ENCODE data around the gene OR11L1.

Gene OR11L1, protein sequence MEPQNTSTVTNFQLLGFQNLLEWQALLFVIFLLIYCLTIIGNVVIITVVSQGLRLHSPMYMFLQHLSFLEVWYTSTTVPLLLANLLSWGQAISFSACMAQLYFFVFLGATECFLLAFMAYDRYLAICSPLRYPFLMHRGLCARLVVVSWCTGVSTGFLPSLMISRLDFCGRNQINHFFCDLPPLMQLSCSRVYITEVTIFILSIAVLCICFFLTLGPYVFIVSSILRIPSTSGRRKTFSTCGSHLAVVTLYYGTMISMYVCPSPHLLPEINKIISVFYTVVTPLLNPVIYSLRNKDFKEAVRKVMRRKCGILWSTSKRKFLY

GRCh38 chr1:247841796-247842195 lies at the start of gene OR11L1:
OR11L1 (minus strand) TSS chr1:247841896; CDS start chr1:247841896, 0 bp downstream.
- no peak for DNase-seq

GRCh38 chr1:247884797-247885413 lies 43.2 kb upstream of the OR11L1 start:
- no peak for DNase-seq

GRCh38 chr1:247883346-247883745 lies 41.6 kb upstream of the OR11L1 start:
- DNase-seq: no peak

DNA sequence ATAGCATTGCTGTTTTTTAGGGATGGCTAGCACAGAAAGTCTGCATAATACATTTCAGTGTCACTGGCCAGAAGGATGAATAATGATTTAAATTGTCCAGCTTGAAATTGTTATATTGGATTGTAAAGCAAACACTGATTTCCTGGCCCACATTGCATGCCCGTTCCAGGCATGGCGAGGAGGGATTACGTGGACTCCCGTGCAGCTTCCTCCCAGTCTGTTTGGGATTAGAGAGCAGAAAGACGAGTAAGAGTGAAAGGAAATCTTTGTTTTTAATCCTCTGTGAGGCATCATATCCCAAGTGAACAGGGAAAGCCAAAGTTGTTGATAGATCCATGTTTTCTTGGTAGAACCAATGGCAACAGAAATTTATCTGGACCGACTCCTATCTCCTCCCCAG lies 23.7 kb upstream of the OR11L1 start:
- no peak for DNase-seq

DNA sequence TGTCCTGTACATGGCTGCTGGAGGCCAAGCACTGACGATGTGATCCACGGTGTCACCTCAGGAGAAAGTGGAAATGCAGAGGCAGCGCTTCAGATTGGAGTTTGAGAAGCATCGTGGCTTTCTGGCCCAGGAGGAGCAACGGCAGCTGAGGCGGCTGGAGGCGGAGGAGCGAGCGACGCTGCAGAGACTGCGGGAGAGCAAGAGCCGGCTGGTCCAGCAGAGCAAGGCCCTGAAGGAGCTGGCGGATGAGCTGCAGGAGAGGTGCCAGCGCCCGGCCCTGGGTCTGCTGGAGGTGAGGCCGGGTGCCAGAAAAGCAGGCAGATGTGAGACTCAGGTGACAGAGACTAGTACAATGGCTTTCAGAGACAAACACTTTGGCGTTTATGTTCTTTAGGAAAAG lies 22.9 kb upstream of the OR11L1 start:
- no peak for DNase-seq

GRCh38 chr1:247862756-247863155 lies 21.1 kb upstream of the OR11L1 start:
- no peak for DNase-seq

DNA sequence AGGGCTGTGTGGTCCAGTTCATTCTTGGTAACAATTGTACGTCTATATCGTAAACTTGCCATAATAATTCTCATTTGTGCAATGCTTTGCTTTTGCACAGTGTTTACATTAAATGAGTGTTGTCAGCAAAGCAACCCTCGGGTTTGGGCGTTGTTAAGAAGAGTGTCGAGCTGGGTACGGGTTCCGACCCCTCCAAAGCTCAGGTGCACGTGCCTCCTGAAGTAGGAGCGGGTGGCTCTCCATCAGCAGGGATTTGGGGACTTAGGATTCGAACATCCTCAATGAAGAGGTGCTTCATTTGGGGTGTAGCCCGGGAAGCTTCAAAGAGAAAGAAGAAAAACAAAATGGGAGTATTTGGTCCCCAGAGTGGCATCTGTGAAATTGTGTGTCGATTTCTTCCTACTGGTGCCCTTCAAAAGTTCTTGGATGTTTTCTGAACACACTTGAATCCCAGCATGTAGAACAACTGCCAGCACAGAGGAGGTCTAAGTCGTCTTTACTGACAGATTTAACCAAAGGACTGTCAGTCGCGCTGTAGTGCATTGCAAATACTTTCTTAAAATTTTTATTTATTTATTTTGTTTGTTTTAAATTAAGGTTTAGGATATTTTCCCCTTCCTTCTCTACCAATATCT lies 16.4 kb upstream of the OR11L1 start:
- no peak for DNase-seq

- no peak for DNase-seq
These were observed 15.6 kb upstream of the OR11L1 start, which contains the start of gene TRIM58 for GRCh38 chr1:247857069-247857984. TRIM58 (plus strand) TSS chr1:247857187; CDS start chr1:247857247, 60 bp downstream.

- no peak for DNase-seq
These were observed 14.2 kb upstream of the OR11L1 start for GRCh38 chr1:247855911-247856310.

GRCh38 chr1:247854899-247855545 lies 13.3 kb upstream of the OR11L1 start:
- DNase-seq: no peak

DNA sequence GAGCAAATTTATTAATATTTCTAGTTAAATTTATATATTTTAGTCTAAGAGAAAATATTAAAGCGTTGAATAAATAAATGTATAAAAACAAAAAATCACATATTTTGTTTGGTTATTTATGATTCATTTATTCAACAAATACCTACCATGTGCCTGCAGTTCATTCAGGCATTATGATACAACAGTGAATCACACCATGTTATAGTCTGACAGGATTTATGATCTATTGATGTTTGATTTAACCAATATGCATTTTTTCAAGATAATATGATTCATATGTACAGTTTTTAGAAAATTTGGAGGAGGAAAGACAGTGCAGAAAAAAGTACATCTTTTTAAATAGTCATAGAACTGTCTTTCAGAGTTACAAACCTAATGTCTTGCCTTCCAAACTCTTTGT lies 7.9 kb upstream of the OR11L1 start:
- DNase-seq: no peak

GRCh38 chr1:247848346-247848745 lies 6.7 kb upstream of the OR11L1 start:
- no peak for DNase-seq

- DNase-seq: no peak
These were observed 4.0 kb upstream of the OR11L1 start for GRCh38 chr1:247845693-247846017.

DNA sequence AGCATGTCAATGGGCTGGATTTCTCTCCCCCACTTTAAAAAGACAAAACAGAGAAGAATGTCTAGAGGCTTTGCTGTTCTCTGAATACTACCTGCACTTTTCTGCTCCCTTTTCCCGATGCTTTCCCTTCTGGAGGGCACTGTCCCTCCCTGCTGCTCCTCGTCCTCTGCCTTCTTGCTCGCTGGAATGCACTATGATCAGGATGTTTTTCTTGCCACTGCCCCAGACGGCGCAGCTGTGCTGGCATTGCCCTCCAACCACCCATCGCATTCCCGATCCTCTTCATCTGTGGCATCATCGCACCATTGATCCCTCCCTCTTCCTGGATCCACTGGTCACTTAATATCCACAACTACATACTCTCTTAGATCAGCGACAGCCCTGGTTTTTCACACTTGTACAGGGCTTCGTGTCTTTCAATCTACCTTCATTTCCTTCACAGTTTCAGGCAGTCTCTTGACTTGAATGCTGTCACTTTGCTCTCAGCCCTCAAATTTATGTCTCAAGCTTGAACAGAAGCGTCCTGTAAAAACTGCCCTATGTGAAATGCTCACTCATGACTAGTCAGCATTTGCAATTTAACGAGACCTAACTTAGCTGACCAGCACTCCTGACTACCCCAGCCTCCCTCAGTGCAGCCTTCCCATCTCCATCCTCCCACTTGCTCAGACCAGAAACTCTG lies 3.5 kb upstream of the OR11L1 start:
- DNase-seq: no peak

DNA sequence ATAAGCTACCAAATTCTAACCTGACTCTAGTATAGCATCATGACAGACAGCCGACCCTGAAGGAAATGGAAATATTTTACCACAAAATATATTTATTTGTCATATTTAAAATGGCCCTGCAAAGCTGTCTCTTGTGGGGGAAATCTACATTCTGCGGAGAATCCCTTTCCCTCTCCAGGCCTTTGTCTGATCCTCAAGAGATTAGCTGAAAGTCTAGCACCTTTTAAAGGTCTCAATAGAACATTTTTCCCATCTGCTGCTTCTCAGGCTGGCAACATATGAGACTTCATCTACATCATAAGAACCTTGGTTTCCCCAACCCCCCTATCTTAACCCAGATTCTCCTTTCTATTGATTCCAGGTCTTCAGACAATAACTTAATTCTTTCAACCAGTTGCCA lies 1.7 kb upstream of the OR11L1 start:
- DNase-seq: no peak

GRCh38 chr1:247840818-247841217 lies 878 bp downstream of the OR11L1 start:
- no peak for DNase-seq

DNA sequence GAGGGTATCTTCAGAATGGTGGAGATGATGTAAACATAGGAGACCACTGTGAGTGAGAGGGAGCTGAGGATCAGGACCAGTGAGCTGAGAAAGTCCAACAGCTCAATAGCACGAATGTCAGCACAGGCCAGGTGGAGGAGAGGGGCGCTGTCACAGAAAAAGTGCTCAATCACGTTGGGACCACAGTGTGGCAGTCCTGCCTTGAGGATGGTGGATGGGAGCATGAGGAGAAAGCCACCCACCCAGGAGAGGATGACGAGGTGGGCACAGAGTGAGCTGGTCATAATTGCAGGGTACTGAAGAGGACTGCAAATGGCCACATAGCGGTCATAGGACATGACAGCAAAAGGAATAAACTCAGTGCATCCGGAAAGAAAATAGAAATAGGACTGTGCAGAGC lies 8.1 kb downstream of the OR11L1 start:
- DNase-seq: no peak

DNA sequence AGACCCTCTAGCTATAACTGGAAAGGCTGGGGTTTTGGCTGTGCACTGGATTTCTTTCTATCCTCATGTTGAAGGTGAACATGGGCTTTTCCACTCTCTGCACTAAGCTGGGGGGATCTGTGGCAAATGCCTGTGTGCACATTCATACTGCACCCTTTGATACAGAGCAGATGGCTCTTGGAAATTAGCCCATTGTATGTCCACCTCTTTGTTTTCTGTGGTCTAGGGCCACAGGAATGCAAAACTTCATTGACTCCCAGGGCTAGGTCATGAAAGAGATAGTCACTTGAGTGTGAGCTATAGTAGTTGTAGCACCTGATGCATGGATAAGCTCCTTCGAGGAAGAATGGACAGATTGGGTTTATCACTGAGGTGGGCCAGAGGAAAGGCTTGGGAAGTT lies 12.0 kb downstream of the OR11L1 start:
- no peak for DNase-seq

- no peak for DNase-seq
These were observed 16.3 kb downstream of the OR11L1 start for GRCh38 chr1:247825362-247825761.

DNA sequence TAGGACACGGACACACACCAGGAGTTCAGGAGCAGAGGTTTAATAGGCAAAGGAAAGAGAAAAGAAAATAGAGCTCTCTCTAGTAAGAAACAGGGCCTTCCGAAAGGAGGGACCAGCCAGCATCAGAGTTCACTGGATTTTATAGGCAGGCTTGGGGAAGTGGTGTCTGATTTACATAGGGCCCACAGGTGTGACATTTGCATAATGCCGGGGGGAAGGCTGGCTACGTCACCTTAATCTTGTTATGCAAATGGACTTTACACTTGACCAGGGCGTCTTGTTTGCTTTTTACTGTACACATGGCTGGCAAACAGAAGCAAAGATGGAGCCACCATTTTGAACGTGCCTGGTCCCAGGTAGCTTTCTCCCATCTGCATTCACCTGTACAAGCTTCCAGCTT lies 17.7 kb downstream of the OR11L1 start, which contains the start of gene OR14A16:
Gene OR14A16 (minus strand): TSS at position 97 of the 400 bp plus-strand sequence. CDS start 8,390 bp downstream, outside the sequence.
- no peak for DNase-seq

GRCh38 chr1:247822060-247822459 lies 19.6 kb downstream of the OR11L1 start:
- no peak for DNase-seq

- no peak for DNase-seq
These were observed 29.1 kb downstream of the OR11L1 start for GRCh38 chr1:247812637-247813036.

All from SW 1271 (cell line).